K562 (cell line): ENCODE results near the gene LYRM1. TPM values are rescaled to one million over a fixed set of nuclear protein-coding genes. Genes with fewer than 3 reads are reported as not detected.

Experiments used
- EP400 ChIP-seq: fragments of 450-650 bp; IDR thresholded peaks from 2 replicates; pipeline ENCODE4 v1.6.1; 2017; ENCODE audit warnings: antibody characterized with exemption, mild to moderate bottlenecking, moderate library complexity
- ETV5 ChIP-seq: sonication (generic); formaldehyde crosslinking; IDR thresholded peaks from 2 replicates; pipeline ENCODE4 v1.4.0; 2020; ENCODE audit warnings: low read depth, mild to moderate bottlenecking, missing genetic modification reagents
- HMGN3 ChIP-seq: IDR thresholded peaks from 2 replicates; pipeline ENCODE4 v1.6.1; 2011; ENCODE audit warnings: borderline replicate concordance, low read depth, mild to moderate bottlenecking, mixed read lengths, low read length; ENCODE audit not compliant: insufficient read length; ENCODE audit errors: extremely low read depth
- KAT2B ChIP-seq: IDR thresholded peaks from one replicate; pipeline ENCODE4 v1.6.1; 2012; ENCODE audit warnings: low read depth, mild to moderate bottlenecking, control low read depth, inconsistent platforms, low read length, moderate library complexity
- KHSRP ChIP-seq: fragments of 450-650 bp; IDR thresholded peaks from 2 replicates; pipeline ENCODE4 v1.6.1; 2017
- RBM15 ChIP-seq: fragments of 200-400 bp; formaldehyde crosslinking; IDR thresholded peaks from 2 replicates; pipeline ENCODE4 v1.6.1; 2018; ENCODE audit warnings: mild to moderate bottlenecking, low read length, moderate library complexity; ENCODE audit not compliant: insufficient read depth
- TBL1XR1 ChIP-seq, 2 experiments: IDR thresholded peaks; 2 replicates each; pipeline ENCODE4 v1.6.1; 2012; ENCODE audit warnings: improper control_type of control experiment in 2 of 2, low read length in 2 of 2, mild to moderate bottlenecking in 1 of 2
- ZNF184 ChIP-seq: sonication (generic); formaldehyde crosslinking; IDR thresholded peaks from 2 replicates; pipeline ENCODE4 v1.5.0; 2020; ENCODE audit warnings: missing genetic modification reagents
- polyA plus RNA-seq, 8 experiments: library from polyadenylated mRNA; depleted of rRNA in 4 of 8; stranded (reverse) in 5 of 8; unstranded in 3 of 8; fragments of >200 nt; fragmentation: Nextera tagmentation in 2 of 8; fragmentation: Illumina TruSeq in 1 of 8; extraction: Ambion mirVana in 2 of 8; extraction: Trizol in 1 of 8; gene quantifications; 2 replicates each; pipeline versions ENCODE4 v1.2.1 to v1.2.3, GENCODE V29; 2011 to 2014; ENCODE audit warnings: inconsistent platforms in 1 of 8, missing spikeins in 1 of 8
- total RNA-seq, 7 experiments: library from RNA; depleted of rRNA in 6 of 7; stranded (reverse); fragments of >200 nt in 6 of 7; fragmentation: Illumina TruSeq in 2 of 7; extraction: Trizol in 2 of 7; gene quantifications; 2 replicates each; pipeline versions ENCODE4 v1.2.1 to v1.2.3, GENCODE V29; 2011 to 2021; ENCODE audit warnings: low replicate concordance in 1 of 7
- TF ChIP-seq, protein P1 (sequence below), 2 experiments: fragments of 250-450 bp in 1 of 2; fragments of 450-650 bp in 1 of 2; sonication (Bioruptor Pico) in 1 of 2; IDR thresholded peaks; 2 replicates each; pipeline versions ENCODE4 v1.6.1 to v1.8.0; 2016 to 2021; ENCODE audit warnings: mild to moderate bottlenecking in 2 of 2, moderate library complexity in 2 of 2, missing compliant biosample characterization in 1 of 2, missing genetic modification characterization in 1 of 2
- TF ChIP-seq, protein P2 (sequence below): fragments of 250-450 bp; sonication (Bioruptor Pico); IDR thresholded peaks from 2 replicates; pipeline ENCODE4 v1.4.0; 2020; ENCODE audit warnings: mild to moderate bottlenecking, moderate library complexity
- TF ChIP-seq, protein P3 (sequence below), 2 experiments: fragments of 450-650 bp; IDR thresholded peaks; 2 replicates each; pipeline ENCODE4 v1.6.1; 2018; ENCODE audit warnings: mild to moderate bottlenecking in 2 of 2, low read depth in 1 of 2; ENCODE audit not compliant: partially characterized antibody in 2 of 2
- TF ChIP-seq, protein P4 (sequence below): IDR thresholded peaks from 2 replicates; pipeline ENCODE4 v1.6.1; 2014; ENCODE audit warnings: antibody characterized with exemption
- TF ChIP-seq, protein P5 (sequence below): sonication (generic); formaldehyde crosslinking; IDR thresholded peaks from 2 replicates; pipeline ENCODE4 v1.8.0; 2022; ENCODE audit warnings: missing genetic modification reagents, mild to moderate bottlenecking, moderate library complexity, borderline replicate concordance

The LYRM1 gene
- total and polyA plus RNA-seq, 9 of the 15 experiments (the other 6 are each of a cell fraction or from before 2014, with no cell fraction given): 17.5 to 44.1 (median 32.7) TPM

DNA sequence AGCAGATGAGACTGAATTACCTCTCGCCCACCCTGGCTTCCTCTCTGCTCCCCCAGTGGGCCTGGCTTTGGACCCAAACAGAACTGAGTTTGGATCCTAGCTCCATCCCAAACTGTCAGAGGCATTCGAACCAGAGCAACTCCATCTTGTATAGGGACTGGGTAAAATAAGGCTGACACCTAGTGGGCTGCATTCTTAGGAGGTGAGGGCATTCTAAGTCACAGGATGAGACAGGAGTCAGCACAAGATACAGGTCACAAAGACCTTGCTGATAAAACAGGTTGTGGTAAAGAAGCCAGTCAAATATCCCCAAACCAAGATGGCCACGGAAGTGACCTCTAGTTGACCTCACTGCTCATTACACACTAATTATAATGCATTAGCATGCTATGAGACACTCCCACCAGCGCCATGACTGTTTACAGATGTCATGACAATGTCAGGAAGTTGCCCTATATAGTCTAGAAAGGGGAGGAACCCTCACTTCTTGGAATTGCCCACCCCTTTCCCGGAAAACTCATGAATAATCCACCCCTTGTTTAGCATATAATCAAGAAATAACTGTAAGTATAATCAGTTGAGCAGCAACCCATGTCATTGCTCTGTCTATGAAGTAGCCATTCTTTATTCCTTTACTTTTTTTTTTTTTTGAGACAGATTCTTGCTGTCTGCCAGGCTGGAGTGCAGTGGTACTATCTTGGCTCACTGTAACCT, 44.4 kb downstream of the LYRM1 start (continued):
- TF ChIP-seq HMGN3: no peak
- no peak for TF ChIP-seq KAT2B
- TF ChIP-seq KHSRP: no peak
- TF ChIP-seq, protein P1, sequence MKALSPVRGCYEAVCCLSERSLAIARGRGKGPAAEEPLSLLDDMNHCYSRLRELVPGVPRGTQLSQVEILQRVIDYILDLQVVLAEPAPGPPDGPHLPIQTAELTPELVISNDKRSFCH (CRISPR knock-in tag; IDR thresholded peaks at IDR 0.05): peak; percentile 98
- TF ChIP-seq, protein P1 (tag; IDR thresholded peaks at IDR 0.05): peak; percentile 100
- no peak for TF ChIP-seq TBL1XR1 (IDR thresholded peaks at IDR 0.05; ENCODE audit: low read length in 2 of 2)
- TF ChIP-seq, protein P2, sequence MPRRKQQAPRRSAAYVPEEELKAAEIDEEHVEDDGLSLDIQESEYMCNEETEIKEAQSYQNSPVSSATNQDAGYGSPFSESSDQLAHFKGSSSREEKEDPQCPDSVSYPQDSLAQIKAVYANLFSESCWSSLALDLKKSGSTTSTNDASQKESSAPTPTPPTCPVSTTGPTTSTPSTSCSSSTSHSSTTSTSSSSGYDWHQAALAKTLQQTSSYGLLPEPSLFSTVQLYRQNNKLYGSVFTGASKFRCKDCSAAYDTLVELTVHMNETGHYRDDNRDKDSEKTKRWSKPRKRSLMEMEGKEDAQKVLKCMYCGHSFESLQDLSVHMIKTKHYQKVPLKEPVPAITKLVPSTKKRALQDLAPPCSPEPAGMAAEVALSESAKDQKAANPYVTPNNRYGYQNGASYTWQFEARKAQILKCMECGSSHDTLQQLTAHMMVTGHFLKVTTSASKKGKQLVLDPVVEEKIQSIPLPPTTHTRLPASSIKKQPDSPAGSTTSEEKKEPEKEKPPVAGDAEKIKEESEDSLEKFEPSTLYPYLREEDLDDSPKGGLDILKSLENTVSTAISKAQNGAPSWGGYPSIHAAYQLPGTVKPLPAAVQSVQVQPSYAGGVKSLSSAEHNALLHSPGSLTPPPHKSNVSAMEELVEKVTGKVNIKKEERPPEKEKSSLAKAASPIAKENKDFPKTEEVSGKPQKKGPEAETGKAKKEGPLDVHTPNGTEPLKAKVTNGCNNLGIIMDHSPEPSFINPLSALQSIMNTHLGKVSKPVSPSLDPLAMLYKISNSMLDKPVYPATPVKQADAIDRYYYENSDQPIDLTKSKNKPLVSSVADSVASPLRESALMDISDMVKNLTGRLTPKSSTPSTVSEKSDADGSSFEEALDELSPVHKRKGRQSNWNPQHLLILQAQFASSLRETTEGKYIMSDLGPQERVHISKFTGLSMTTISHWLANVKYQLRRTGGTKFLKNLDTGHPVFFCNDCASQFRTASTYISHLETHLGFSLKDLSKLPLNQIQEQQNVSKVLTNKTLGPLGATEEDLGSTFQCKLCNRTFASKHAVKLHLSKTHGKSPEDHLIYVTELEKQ (CRISPR knock-in tag): peak; percentile 100
- TF ChIP-seq, protein P3, sequence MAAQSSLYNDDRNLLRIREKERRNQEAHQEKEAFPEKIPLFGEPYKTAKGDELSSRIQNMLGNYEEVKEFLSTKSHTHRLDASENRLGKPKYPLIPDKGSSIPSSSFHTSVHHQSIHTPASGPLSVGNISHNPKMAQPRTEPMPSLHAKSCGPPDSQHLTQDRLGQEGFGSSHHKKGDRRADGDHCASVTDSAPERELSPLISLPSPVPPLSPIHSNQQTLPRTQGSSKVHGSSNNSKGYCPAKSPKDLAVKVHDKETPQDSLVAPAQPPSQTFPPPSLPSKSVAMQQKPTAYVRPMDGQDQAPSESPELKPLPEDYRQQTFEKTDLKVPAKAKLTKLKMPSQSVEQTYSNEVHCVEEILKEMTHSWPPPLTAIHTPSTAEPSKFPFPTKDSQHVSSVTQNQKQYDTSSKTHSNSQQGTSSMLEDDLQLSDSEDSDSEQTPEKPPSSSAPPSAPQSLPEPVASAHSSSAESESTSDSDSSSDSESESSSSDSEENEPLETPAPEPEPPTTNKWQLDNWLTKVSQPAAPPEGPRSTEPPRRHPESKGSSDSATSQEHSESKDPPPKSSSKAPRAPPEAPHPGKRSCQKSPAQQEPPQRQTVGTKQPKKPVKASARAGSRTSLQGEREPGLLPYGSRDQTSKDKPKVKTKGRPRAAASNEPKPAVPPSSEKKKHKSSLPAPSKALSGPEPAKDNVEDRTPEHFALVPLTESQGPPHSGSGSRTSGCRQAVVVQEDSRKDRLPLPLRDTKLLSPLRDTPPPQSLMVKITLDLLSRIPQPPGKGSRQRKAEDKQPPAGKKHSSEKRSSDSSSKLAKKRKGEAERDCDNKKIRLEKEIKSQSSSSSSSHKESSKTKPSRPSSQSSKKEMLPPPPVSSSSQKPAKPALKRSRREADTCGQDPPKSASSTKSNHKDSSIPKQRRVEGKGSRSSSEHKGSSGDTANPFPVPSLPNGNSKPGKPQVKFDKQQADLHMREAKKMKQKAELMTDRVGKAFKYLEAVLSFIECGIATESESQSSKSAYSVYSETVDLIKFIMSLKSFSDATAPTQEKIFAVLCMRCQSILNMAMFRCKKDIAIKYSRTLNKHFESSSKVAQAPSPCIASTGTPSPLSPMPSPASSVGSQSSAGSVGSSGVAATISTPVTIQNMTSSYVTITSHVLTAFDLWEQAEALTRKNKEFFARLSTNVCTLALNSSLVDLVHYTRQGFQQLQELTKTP (IDR thresholded peaks at IDR 0.05; ENCODE audit: low read depth in 1 of 2, partially characterized antibody in 2 of 2): peak in 1 of 2 experiments; percentile 70
- 0 out of 2 replicates have a peak, but pooled peaks have one; percentile 13 for TF ChIP-seq EP400
- TF ChIP-seq, protein P4, sequence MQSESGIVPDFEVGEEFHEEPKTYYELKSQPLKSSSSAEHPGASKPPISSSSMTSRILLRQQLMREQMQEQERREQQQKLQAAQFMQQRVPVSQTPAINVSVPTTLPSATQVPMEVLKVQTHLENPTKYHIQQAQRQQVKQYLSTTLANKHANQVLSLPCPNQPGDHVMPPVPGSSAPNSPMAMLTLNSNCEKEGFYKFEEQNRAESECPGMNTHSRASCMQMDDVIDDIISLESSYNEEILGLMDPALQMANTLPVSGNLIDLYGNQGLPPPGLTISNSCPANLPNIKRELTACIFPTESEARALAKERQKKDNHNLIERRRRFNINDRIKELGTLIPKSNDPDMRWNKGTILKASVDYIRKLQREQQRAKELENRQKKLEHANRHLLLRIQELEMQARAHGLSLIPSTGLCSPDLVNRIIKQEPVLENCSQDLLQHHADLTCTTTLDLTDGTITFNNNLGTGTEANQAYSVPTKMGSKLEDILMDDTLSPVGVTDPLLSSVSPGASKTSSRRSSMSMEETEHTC: no peak
- no peak for TF ChIP-seq ZNF184 (CRISPR knock-in tag)
- no peak for TF ChIP-seq RBM15
- TF ChIP-seq ETV5 (CRISPR knock-in tag): peak; percentile 66
- TF ChIP-seq, protein P5, sequence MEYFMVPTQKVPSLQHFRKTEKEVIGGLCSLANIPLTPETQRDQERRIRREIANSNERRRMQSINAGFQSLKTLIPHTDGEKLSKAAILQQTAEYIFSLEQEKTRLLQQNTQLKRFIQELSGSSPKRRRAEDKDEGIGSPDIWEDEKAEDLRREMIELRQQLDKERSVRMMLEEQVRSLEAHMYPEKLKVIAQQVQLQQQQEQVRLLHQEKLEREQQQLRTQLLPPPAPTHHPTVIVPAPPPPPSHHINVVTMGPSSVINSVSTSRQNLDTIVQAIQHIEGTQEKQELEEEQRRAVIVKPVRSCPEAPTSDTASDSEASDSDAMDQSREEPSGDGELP: no peak
- TF ChIP-seq, all 486 proteins: peak for 216
